CD14-positive monocyte (primary cell): ENCODE data around the gene FNIP1. TPM values are rescaled to one million over a fixed set of nuclear protein-coding genes. Genes with fewer than 3 reads are reported as not detected.
"Not testable (repeated sequence)": the region's sequence is repeated elsewhere in the genome, so short reads cannot be mapped to it uniquely, and the experiment has no call there.

Experiments used
- DNase-seq, 3 donors: peaks; one replicate each; pipeline ENCODE4 v3.0.0-alpha.2; 2011 to 2022
- H2AFZ ChIP-seq: 2 replicates; pipeline ENCODE4 v1.6.0; 2012; ENCODE audit warnings: mild to moderate bottlenecking, low read depth, low read length, inconsistent platforms; ENCODE audit not compliant: insufficient read depth, poor library complexity, severe bottlenecking
- H3K27ac ChIP-seq, 2 donors: 1 replicate in 1 of 2; 2 replicates in 1 of 2; pipeline ENCODE4 v1.5.1; 2012 to 2013; ENCODE audit warnings: low read length in 2 of 2, control low read depth in 1 of 2, inconsistent platforms in 1 of 2, low read depth in 1 of 2, mild to moderate bottlenecking in 1 of 2
- H3K27me3 ChIP-seq, 2 donors: one replicate each; pipeline versions ENCODE4 v1.6.0 to v1.6.1; 2011 to 2013; ENCODE audit warnings: low read length in 2 of 2; ENCODE audit not compliant: control insufficient read depth in 2 of 2, insufficient read depth in 2 of 2
- H3K36me3 ChIP-seq, 2 donors: replicated peaks in 1 of 2; 1 replicate in 1 of 2; 2 replicates in 1 of 2; pipeline versions ENCODE4 v1.5.1 to v1.6.1; 2012 to 2013; ENCODE audit warnings: low read length in 2 of 2, control low read depth in 1 of 2, inconsistent platforms in 1 of 2, mild to moderate bottlenecking in 1 of 2; ENCODE audit not compliant: insufficient read depth in 2 of 2, control insufficient read depth in 1 of 2
- H3K4me1 ChIP-seq, 2 donors: 1 replicate in 1 of 2; 2 replicates in 1 of 2; pipeline versions ENCODE4 v1.5.1 to v1.6.1; 2012 to 2013; ENCODE audit warnings: low read length in 2 of 2, control low read depth in 1 of 2, inconsistent platforms in 1 of 2, mild to moderate bottlenecking in 1 of 2, moderate library complexity in 1 of 2; ENCODE audit not compliant: insufficient read depth in 2 of 2, control insufficient read depth in 1 of 2
- H3K4me2 ChIP-seq: replicated peaks from 2 replicates; pipeline ENCODE3; 2012; ENCODE audit warnings: low read length, moderate library complexity, mild to moderate bottlenecking; ENCODE audit not compliant: poor library complexity, severe bottlenecking; ENCODE audit errors: extremely low read depth
- H3K4me3 ChIP-seq, 3 experiments: fragments of 200-600 bp in 1 of 3; sonication (generic) in 1 of 3; replicated peaks in 1 of 3; 1 replicate in 2 of 3; 2 replicates in 1 of 3; pipeline ENCODE4 v1.5.1; 2011 to 2013; ENCODE audit warnings: low read length in 3 of 3, mild to moderate bottlenecking in 3 of 3, control low read depth in 2 of 3, low read depth in 2 of 3, inconsistent platforms in 1 of 3, moderate library complexity in 1 of 3
- H3K79me2 ChIP-seq: 2 replicates; pipeline ENCODE4 v1.6.0; 2012; ENCODE audit warnings: mild to moderate bottlenecking, control low read depth, inconsistent platforms, low read length, moderate library complexity; ENCODE audit not compliant: insufficient read depth
- H3K9ac ChIP-seq: 2 replicates; pipeline ENCODE4 v1.6.0; 2017; ENCODE audit warnings: low read length, mild to moderate bottlenecking; ENCODE audit not compliant: insufficient read depth, poor library complexity, severe bottlenecking
- H3K9me3 ChIP-seq, 2 donors: replicated peaks in 1 of 2; 1 replicate in 1 of 2; 2 replicates in 1 of 2; pipeline versions ENCODE4 v1.5.1 to v1.6.1; 2012 to 2013; ENCODE audit warnings: low read length in 2 of 2, control low read depth in 1 of 2; ENCODE audit not compliant: control insufficient read depth in 1 of 2, insufficient read depth in 1 of 2
- H4K20me1 ChIP-seq: 2 replicates; pipeline ENCODE4 v1.6.0; 2012; ENCODE audit warnings: mild to moderate bottlenecking, low read length, control low read depth, moderate library complexity; ENCODE audit not compliant: insufficient read depth
- H3K27ac Mint-ChIP-seq, 7 donors: one replicate each; pipeline ENCODE4 v1.8.0; 2020; ENCODE audit warnings: mild to moderate bottlenecking in 7 of 7, mixed read lengths in 7 of 7, moderate library complexity in 6 of 7, inconsistent platforms in 2 of 7
- H3K27me3 Mint-ChIP-seq, 3 donors: one replicate each; pipeline ENCODE4 v1.8.0; 2021 to 2022; ENCODE audit warnings: low read depth in 3 of 3, mild to moderate bottlenecking in 3 of 3, mixed read lengths in 3 of 3, moderate library complexity in 3 of 3, inconsistent platforms in 1 of 3
- H3K36me3 Mint-ChIP-seq, 2 donors: one replicate each; pipeline ENCODE4 v1.8.0; 2020; ENCODE audit warnings: mixed read lengths in 2 of 2, inconsistent platforms in 1 of 2, mild to moderate bottlenecking in 1 of 2
- H3K4me1 Mint-ChIP-seq: one replicate; pipeline ENCODE4 v1.8.0; 2020; ENCODE audit warnings: mild to moderate bottlenecking, mixed read lengths
- H3K4me3 Mint-ChIP-seq, 2 donors: one replicate each; pipeline ENCODE4 v1.8.0; 2020; ENCODE audit warnings: mild to moderate bottlenecking in 2 of 2, mixed read lengths in 2 of 2, moderate library complexity in 1 of 2
- H3K9me3 Mint-ChIP-seq, 7 donors: one replicate each; pipeline ENCODE4 v1.8.0; 2020 to 2022; ENCODE audit warnings: mixed read lengths in 7 of 7, mild to moderate bottlenecking in 6 of 7, moderate library complexity in 6 of 7, inconsistent platforms in 2 of 7
- WGBS: methylation state at CpG from one replicate; pipeline ENCODE4 v1.1.5; 2013; ENCODE audit warnings: missing lambda C conversion rate; ENCODE audit not compliant: insufficient coverage; 5-methylcytosine and 5-hydroxymethylcytosine counted together
- intact Hi-C, 2 donors: fragments of 100-400 bp; cut with micrococcal nuclease; formaldehyde crosslinking; loops; one replicate each; pipeline versions ENCODE4 v1.15.0 to v1.15.1; 2023
- polyA plus RNA-seq, 3 donors: library from polyadenylated mRNA; depleted of rRNA in 1 of 3; unstranded in 2 of 3; stranded (reverse) in 1 of 3; fragments of 300-500 nt in 2 of 3; fragments of >200 nt in 1 of 3; fragmentation: Illumina TruSeq in 2 of 3; gene quantifications; 1 replicate in 2 of 3; 2 replicates in 1 of 3; pipeline ENCODE4 v1.2.3, GENCODE V29; 2012 to 2021
- TF ChIP-seq, protein P1 (sequence below): fragments of 200-600 bp; IDR thresholded peaks from one replicate; pipeline ENCODE4 v1.8.0; 2022; ENCODE audit warnings: antibody characterized with exemption, mild to moderate bottlenecking

FNIP1 gene
- polyA plus RNA-seq, 3 donors, result 13.6 to 17.3 (median 16.3) TPM

DNA sequence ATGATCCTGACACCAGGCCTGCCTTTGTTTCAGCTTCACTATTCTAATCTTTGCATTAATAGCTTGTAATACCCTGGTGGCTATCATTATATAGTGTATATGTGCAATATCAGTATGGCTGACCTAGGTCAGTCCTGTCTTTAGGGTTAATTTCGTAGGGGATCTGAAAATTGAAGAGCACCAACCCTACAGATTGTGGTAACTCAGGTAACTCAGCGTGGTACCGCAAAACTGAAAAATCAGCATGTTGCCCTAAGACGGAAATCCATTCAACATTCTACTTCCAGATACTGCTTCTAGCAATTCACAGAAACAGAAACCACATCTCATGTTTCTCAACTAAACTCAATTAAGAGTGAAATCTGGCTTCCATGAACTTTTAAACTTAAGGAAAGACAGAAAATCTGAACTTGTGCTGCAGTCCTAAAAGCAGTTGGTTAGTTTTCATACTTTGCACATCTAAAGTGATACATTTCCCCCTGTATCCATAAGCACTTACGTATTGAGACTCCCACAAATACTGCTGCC lies 78.3 kb downstream of the FNIP1 start:
- Histone ChIP-seq H3K36me3 (peaks cover 40 to 60% of the 10 kb centered on the region in 2 donors), H3K4me1 (no peaks in the 10 kb centered on the region), H3K27ac (peak overlapping the region in 1 of 2 donors; percentile 29), H4K20me1 (peaks cover 11% of the 10 kb centered on the region), H3K4me3 (no peak overlapping the region), H3K9me3 (no peaks in the 10 kb centered on the region), H3K4me2 (no peak overlapping the region), H3K79me2 (peaks cover 34% of the 10 kb centered on the region), H3K27me3 (no peaks in the 10 kb centered on the region), H2AFZ (no peak overlapping the region), H3K9ac (no peak overlapping the region)
- no peak for DNase-seq
- H3K36me3 Mint-ChIP-seq, result peaks cover 46 to 69% of the 10 kb centered on the region in 2 donors
- H3K27me3 Mint-ChIP-seq, result no peaks in the 10 kb centered on the region
- peaks cover 0 to 4% (median 0%) of the 10 kb centered on the region in 7 donors for H3K9me3 Mint-ChIP-seq
- H3K27ac Mint-ChIP-seq, result no peak overlapping the region
- intact Hi-C loops, result no loop called here
- 90% methylated on average over 3 of the region's 5 CpGs for WGBS
- H3K4me1 Mint-ChIP-seq, result no peaks in the 10 kb centered on the region
- H3K4me3 Mint-ChIP-seq, result no peak overlapping the region
- TF ChIP-seq, protein P1, sequence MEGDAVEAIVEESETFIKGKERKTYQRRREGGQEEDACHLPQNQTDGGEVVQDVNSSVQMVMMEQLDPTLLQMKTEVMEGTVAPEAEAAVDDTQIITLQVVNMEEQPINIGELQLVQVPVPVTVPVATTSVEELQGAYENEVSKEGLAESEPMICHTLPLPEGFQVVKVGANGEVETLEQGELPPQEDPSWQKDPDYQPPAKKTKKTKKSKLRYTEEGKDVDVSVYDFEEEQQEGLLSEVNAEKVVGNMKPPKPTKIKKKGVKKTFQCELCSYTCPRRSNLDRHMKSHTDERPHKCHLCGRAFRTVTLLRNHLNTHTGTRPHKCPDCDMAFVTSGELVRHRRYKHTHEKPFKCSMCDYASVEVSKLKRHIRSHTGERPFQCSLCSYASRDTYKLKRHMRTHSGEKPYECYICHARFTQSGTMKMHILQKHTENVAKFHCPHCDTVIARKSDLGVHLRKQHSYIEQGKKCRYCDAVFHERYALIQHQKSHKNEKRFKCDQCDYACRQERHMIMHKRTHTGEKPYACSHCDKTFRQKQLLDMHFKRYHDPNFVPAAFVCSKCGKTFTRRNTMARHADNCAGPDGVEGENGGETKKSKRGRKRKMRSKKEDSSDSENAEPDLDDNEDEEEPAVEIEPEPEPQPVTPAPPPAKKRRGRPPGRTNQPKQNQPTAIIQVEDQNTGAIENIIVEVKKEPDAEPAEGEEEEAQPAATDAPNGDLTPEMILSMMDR, result no peak

DNA sequence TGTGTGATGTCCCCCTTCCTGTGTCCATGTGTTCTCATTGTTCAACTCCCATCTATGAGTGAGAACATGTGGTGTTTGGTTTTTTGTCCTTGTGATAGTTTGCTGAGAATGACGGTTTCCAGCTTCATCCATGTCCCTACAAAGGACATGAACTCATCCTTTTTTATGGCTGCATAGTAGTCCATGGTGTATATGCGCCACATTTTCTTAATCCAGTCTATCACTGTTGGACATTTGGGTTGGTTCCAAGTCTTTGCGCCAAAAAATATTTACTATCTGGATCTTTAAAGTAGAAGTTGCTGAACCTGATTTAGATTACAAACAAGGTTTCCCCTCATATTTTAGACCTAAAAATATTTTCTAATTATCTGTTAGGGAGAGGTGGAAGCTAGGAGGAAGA lies 79.7 kb downstream of the FNIP1 start:
- H3K4me2 ChIP-seq, DNase-seq, H3K27ac ChIP-seq, H3K27me3 Mint-ChIP-seq, intact Hi-C loops, H3K4me1 ChIP-seq, H3K9me3 ChIP-seq, H3K27ac Mint-ChIP-seq, H3K4me3 ChIP-seq, H2AFZ ChIP-seq, H3K4me3 Mint-ChIP-seq, H3K9ac ChIP-seq, H3K27me3 ChIP-seq, H3K4me1 Mint-ChIP-seq, H3K9me3 Mint-ChIP-seq: not testable (repeated sequence)
- H3K36me3 ChIP-seq, result peaks cover 42 to 74% of the 10 kb centered on the region in 2 donors
- no CpG with 5 or more reads among the region's 3 CpGs for WGBS
- H3K79me2 ChIP-seq, result peaks cover 26% of the 10 kb centered on the region
- peaks cover 58 to 83% of the 10 kb centered on the region in 2 donors for H3K36me3 Mint-ChIP-seq
- peaks cover 11% of the 10 kb centered on the region for H4K20me1 ChIP-seq
